ENCODE results near the gene GAS2L1.

GAS2L1 gene

GRCh38 chr22:29268511-29269229 is 37.8 kb upstream of the GAS2L1 start:
- no peak for TF ChIP-seq GATA3 (IDR thresholded peaks at IDR 0.05; ENCODE audit: low read depth, low read length)
- TF ChIP-seq GATA2 (IDR thresholded peaks at IDR 0.05; ENCODE audit: low read depth, low read length) = no peak

- TF ChIP-seq GATA2 (IDR thresholded peaks at IDR 0.05; ENCODE audit: low read depth, low read length) = no peak
- TF ChIP-seq GATA3 (IDR thresholded peaks at IDR 0.05; ENCODE audit: low read depth, low read length) = no peak
These were observed 37.2 kb upstream of the GAS2L1 start for GRCh38 chr22:29269230-29269604.

- no peak for TF ChIP-seq GATA3 (IDR thresholded peaks at IDR 0.05; ENCODE audit: low read depth, low read length)
- no peak for TF ChIP-seq GATA2 (IDR thresholded peaks at IDR 0.05; ENCODE audit: low read depth, low read length)
These were observed 36.5 kb upstream of the GAS2L1 start for GRCh38 chr22:29269731-29270474.

- TF ChIP-seq GATA2 (IDR thresholded peaks at IDR 0.05; ENCODE audit: low read depth, low read length) (no peak), GATA3 (IDR thresholded peaks at IDR 0.05; ENCODE audit: low read depth, low read length) (no peak)
These were observed 35.8 kb upstream of the GAS2L1 start for GRCh38 chr22:29270475-29271271.

DNA sequence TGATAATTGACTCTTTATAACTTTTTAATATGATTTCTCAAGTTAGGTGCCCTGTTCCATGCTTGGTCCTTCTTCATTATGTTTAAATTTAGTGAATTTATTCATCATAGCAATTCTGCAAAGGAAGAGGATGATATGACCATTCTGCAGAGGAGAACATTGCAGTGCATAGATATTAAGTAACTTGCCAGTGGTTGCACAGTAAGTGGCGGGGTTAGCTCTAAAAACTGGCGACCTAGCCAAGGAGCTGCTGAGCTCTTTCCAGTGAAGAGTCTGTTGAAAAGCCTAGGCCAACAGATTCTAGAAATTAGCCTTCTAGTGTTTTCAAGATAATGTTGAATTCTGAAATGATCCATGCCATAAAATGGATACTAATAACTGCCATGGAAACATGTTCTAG is 33.8 kb upstream of the GAS2L1 start:
- TF ChIP-seq GATA2 (IDR thresholded peaks at IDR 0.05; ENCODE audit: low read depth, low read length) = no peak
- TF ChIP-seq GATA3 (IDR thresholded peaks at IDR 0.05; ENCODE audit: low read depth, low read length) = no peak

DNA sequence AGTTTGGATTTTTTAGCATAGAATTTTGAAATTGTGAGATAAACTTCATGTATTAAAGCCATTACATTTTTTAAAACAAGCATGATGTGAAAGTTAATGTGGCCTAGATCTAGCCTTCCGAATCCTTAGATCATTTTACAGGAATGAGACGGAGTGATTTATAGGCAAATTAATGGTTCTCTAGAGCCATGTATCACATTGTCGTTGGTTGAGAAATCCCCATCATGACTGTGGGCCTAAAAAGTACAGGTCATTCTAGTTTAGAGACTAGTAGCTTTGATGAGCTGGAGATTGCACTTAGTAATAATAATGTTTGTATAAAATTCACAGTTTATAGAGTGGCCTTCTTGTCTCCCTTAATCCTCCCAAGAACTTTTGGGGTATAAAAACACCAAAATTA is 31.3 kb upstream of the GAS2L1 start:
- TF ChIP-seq GATA2 (IDR thresholded peaks at IDR 0.05; ENCODE audit: low read depth, low read length) (no peak), GATA3 (IDR thresholded peaks at IDR 0.05; ENCODE audit: low read depth, low read length) (no peak)

- TF ChIP-seq GATA2 (IDR thresholded peaks at IDR 0.05; ENCODE audit: low read depth, low read length) (no peak), GATA3 (IDR thresholded peaks at IDR 0.05; ENCODE audit: low read depth, low read length) (no peak)
These were observed 30.5 kb upstream of the GAS2L1 start for GRCh38 chr22:29275819-29276565.

- TF ChIP-seq GATA2 (IDR thresholded peaks at IDR 0.05; ENCODE audit: low read depth, low read length) (no peak), GATA3 (IDR thresholded peaks at IDR 0.05; ENCODE audit: low read depth, low read length) (no peak)
These were observed 28.5 kb upstream of the GAS2L1 start for GRCh38 chr22:29277927-29278326.

GRCh38 chr22:29284196-29284595 is 22.3 kb upstream of the GAS2L1 start:
- TF ChIP-seq GATA3 (IDR thresholded peaks at IDR 0.05; ENCODE audit: low read depth, low read length) (no peak), GATA2 (IDR thresholded peaks at IDR 0.05; ENCODE audit: low read depth, low read length) (no peak)

- no peak for TF ChIP-seq GATA2 (IDR thresholded peaks at IDR 0.05; ENCODE audit: low read depth, low read length)
- TF ChIP-seq GATA3 (IDR thresholded peaks at IDR 0.05; ENCODE audit: low read depth, low read length) = no peak
These were observed 17.6 kb upstream of the GAS2L1 start for GRCh38 chr22:29288837-29289236.

DNA sequence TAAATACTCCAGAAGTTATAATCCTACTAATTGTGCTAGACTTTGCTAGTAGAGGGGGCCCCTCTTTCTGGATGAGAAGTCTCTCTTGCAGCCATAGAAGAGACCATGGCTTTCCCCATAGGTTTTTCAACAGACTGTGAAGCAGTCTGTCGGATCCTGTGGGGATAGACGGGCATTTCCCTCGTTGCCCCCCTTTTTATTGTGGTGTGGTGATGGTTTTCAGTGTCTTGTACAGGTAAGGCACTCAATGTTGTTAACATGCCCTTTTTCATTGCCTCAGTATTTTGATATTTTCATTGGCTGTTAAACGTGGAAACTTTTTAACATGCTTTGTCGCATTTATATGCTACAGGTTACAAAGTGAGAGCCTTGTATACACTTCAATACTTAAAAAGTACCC is 16.4 kb upstream of the GAS2L1 start:
- no peak for TF ChIP-seq GATA2 (IDR thresholded peaks at IDR 0.05; ENCODE audit: low read depth, low read length)
- TF ChIP-seq GATA3 (IDR thresholded peaks at IDR 0.05; ENCODE audit: low read depth, low read length) = no peak

DNA sequence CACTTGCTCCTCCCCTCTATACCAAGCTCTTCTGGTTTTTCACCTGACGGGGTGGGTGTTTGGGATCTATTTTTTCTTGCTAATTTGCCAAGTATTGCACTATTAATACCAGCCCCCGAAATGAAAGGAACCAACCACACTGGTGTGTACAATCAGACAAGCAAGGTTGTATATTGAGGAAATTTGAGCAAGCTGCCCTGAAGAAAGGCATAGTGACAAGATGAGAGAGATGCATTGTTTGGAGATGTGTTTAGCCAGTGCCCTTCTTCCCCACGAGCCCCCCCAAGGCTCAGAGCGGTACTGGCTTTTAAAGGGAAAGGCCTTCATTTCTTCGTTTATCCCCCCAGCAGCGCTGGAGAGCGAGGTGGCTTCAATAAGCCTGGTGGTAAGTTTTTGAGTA is 15.2 kb upstream of the GAS2L1 start:
- TF ChIP-seq GATA3 (IDR thresholded peaks at IDR 0.05; ENCODE audit: low read depth, low read length) = no peak
- no peak for TF ChIP-seq GATA2 (IDR thresholded peaks at IDR 0.05; ENCODE audit: low read depth, low read length)

- TF ChIP-seq GATA3 (IDR thresholded peaks at IDR 0.05; ENCODE audit: low read depth, low read length) (no peak), GATA2 (IDR thresholded peaks at IDR 0.05; ENCODE audit: low read depth, low read length) (no peak)
These were observed 14.1 kb upstream of the GAS2L1 start for GRCh38 chr22:29292379-29292778.

DNA sequence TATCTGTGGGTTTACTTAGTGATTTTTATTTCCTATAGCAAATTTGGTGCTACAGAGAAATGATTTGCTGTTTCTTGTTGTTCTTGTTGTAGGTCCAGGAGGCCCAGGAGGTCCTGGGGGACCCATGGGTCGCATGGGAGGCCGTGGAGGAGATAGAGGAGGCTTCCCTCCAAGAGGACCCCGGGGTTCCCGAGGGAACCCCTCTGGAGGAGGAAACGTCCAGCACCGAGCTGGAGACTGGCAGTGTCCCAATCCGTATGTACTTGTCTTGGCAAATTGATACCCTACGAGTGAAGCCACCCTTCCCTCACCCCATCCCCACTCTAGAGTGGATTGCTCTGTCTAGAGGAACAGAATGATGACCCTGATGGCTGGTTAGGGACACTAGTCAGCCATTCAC is 7.8 kb upstream of the GAS2L1 start:
- TF ChIP-seq GATA2 (IDR thresholded peaks at IDR 0.05; ENCODE audit: low read depth, low read length) = no peak
- no peak for TF ChIP-seq GATA3 (IDR thresholded peaks at IDR 0.05; ENCODE audit: low read depth, low read length)
